ENCODE results near the gene TRAFD1.

TRAFD1 gene

DNA sequence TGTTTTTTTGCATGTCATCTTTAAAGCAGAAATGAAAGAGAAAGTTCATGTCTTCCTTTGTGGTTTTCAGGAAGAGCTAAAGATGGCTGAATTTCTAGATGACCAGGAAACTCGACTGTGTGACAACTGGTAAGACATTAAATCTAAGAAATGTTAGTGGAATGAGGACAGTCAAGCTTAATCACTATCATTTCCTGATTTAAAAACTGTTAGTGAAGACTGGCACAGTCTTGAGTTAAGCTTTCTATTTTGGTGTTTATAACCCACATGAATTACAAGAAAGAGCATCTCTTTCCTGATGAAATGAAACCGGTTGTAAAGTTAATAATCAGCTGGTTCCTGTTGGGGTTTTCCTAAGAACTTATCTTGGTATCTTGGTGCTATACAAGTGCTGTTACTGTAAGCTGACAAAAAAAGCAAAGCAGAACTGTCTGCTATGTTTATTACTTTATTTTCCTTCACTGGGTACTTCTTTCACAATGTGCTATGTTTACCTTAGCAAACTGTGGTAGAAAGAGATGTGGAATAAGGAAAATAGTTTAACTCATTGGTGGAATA is 5.2 kb downstream of the TRAFD1 start:
- no peak overlapping the region for H3K4me3 ChIP-seq (ENCODE audit: low read length)
- DNase-seq (ENCODE audit: low read depth), result no peak
- TF ChIP-seq, protein P1, sequence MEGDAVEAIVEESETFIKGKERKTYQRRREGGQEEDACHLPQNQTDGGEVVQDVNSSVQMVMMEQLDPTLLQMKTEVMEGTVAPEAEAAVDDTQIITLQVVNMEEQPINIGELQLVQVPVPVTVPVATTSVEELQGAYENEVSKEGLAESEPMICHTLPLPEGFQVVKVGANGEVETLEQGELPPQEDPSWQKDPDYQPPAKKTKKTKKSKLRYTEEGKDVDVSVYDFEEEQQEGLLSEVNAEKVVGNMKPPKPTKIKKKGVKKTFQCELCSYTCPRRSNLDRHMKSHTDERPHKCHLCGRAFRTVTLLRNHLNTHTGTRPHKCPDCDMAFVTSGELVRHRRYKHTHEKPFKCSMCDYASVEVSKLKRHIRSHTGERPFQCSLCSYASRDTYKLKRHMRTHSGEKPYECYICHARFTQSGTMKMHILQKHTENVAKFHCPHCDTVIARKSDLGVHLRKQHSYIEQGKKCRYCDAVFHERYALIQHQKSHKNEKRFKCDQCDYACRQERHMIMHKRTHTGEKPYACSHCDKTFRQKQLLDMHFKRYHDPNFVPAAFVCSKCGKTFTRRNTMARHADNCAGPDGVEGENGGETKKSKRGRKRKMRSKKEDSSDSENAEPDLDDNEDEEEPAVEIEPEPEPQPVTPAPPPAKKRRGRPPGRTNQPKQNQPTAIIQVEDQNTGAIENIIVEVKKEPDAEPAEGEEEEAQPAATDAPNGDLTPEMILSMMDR (IDR thresholded peaks at IDR 0.05; ENCODE audit: insufficient read depth, low read depth, low read length, missing control alignments), result no peak

DNA sequence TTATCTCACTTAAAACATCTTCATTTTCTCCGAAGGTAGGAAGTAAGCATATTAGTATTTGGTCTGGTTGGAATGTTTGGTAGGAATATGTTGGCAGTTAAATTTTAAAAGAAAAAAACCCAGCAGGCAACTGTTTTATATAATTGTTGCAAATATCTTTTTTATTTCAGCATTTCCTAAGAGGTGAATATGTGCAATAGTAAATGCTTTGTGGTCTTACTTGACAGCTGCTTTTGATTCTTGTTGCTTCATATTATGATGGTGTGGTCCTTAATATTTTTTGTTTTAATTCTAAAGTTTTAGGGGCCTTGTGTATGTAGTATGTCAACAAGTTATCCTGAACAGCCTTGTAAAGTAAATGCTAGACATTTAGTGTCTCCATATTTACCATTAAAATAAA is 6.3 kb downstream of the TRAFD1 start:
- no peak overlapping the region for H3K4me3 ChIP-seq (ENCODE audit: low read length)
- no peak for DNase-seq (ENCODE audit: low read depth)
- TF ChIP-seq, protein P1 (IDR thresholded peaks at IDR 0.05; ENCODE audit: insufficient read depth, low read depth, low read length, missing control alignments), result no peak

DNA sequence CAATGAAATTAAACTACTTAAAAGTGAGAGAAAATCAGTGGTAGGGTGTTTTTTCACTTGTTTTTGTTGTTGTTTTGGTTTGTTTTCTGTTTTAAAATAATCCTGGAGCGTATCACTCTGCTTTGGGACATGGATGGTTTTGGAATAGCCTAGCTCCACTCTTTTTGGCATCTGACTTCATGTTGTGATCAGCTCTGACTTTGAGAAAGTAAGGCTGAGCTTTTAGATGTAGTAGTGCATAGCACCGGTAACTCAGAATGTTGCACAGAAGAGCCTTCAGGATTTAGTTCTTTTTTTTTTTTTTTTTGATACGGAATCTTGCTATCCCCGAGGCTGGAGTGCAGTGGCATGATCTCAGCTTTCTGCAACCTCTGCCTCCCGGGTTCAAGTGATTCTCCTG is 8.1 kb downstream of the TRAFD1 start:
- TF ChIP-seq, protein P1 (IDR thresholded peaks at IDR 0.05; ENCODE audit: insufficient read depth, low read depth, low read length, missing control alignments), result no peak
- no peak overlapping the region for H3K4me3 ChIP-seq (ENCODE audit: low read length)
- DNase-seq (ENCODE audit: low read depth), result no peak

DNA sequence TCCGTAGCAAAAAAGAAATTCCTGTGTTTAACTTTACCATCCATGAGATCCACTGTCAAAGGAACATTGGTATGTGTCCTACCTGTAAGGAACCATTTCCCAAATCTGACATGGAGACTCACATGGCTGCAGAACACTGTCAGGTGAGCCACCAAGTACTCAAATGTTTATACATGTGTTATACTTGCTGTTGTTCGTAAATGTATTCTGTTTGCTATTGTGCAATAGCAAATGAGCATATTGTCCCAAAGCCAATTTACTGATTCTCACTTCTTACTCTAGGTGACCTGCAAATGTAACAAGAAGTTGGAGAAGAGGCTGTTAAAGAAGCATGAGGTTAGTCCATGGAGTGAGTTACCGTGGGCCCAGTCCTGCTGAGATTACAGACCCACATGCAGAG is 9.4 kb downstream of the TRAFD1 start:
- TF ChIP-seq, protein P1 (IDR thresholded peaks at IDR 0.05; ENCODE audit: insufficient read depth, low read depth, low read length, missing control alignments), result no peak
- no peak for DNase-seq (ENCODE audit: low read depth)
- no peak overlapping the region for H3K4me3 ChIP-seq (ENCODE audit: low read length)

DNA sequence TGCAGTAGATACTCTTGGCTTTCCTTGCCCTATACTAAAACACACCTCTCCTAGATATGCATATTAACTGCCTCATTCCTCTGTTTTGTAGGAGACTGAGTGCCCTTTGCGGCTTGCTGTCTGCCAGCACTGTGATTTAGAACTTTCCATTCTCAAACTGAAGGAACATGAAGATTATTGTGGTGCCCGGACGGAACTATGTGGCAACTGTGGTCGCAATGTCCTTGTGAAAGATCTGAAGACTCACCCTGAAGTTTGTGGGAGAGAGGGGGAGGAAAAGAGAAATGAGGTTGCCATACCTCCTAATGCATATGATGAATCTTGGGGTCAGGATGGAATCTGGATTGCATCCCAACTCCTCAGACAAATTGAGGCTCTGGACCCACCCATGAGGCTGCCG is 15.4 kb downstream of the TRAFD1 start:
- DNase-seq (ENCODE audit: low read depth), result no peak
- TF ChIP-seq, protein P1 (IDR thresholded peaks at IDR 0.05; ENCODE audit: insufficient read depth, low read depth, low read length, missing control alignments), result no peak
- H3K4me3 ChIP-seq (ENCODE audit: low read length), result no peak overlapping the region

DNA sequence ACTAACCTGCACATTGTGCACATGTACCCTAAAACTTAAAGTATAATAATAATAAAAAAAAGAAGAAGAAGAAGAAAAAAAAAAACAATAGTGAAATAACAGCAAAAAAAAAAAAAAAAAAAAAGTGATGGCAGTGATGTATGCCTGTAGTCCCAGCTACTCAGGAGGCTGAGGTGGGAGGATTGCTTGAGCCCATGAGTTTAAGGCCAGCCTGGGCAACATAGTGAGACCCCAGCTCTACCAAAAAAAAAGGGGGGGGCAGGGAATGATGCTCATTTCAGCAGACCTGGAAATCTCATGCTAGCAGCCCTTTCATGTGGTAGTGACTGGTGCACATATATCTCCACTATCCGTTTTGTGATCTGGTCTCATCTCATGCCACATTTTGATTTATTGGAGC is 20.8 kb downstream of the TRAFD1 start:
- no peak for DNase-seq (ENCODE audit: low read depth)
- no peak overlapping the region for H3K4me3 ChIP-seq (ENCODE audit: low read length)
- TF ChIP-seq, protein P1 (IDR thresholded peaks at IDR 0.05; ENCODE audit: insufficient read depth, low read depth, low read length, missing control alignments), result no peak

DNA sequence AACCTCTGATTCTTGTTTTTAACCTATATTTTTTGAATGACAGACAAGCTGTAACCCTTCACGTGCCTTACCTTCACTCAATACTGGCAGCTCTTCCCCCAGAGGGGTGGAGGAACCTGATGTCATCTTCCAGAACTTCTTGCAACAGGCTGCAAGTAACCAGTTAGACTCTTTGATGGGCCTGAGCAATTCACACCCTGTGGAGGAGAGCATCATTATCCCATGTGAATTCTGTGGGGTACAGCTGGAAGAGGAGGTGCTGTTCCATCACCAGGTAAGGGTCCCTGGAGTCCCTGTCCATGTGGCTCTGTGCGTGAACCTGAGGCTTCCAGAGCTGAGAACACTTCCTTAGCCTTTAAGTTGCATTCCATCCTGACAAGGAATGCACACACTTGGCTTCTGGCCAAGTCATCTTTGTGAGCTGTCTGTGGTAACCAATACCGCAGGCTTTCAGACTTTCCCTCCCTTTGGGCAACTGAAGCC is 22.7 kb downstream of the TRAFD1 start:
- H3K4me3 ChIP-seq (ENCODE audit: low read length), result no peak overlapping the region
- TF ChIP-seq, protein P1 (IDR thresholded peaks at IDR 0.05; ENCODE audit: insufficient read depth, low read depth, low read length, missing control alignments), result no peak
- DNase-seq (ENCODE audit: low read depth), result peak; percentile 87

Measured in epithelial cell of esophagus (primary cell).